H9 (cell line): ENCODE data around the gene PTPRN2. TPM values are rescaled to one million over a fixed set of nuclear protein-coding genes. Genes with fewer than 3 reads are reported as not detected.

Experiments used
- DNase-seq: peaks from one replicate; pipeline ENCODE4 v3.0.0-alpha.2; 2017
- H2AFZ ChIP-seq: one replicate; pipeline ENCODE4 v1.6.1; 2013; ENCODE audit warnings: mild to moderate bottlenecking, low read length, control low read depth, moderate library complexity
- H2AK5ac ChIP-seq: 2 replicates; pipeline ENCODE4 v1.6.1; 2013; ENCODE audit warnings: low read length, control low read depth, mixed read lengths; ENCODE audit not compliant: insufficient read length
- H2BK120ac ChIP-seq: one replicate; pipeline ENCODE4 v1.6.1; 2013; ENCODE audit warnings: low read depth, mild to moderate bottlenecking, low read length, control low read depth, inconsistent platforms; ENCODE audit not compliant: poor library complexity, severe bottlenecking
- H2BK12ac ChIP-seq: 2 replicates; pipeline ENCODE4 v1.6.1; 2013; ENCODE audit warnings: low read length, control low read depth, mixed read lengths, low read depth; ENCODE audit not compliant: insufficient read length
- H2BK15ac ChIP-seq: 2 replicates; pipeline ENCODE4 v1.6.1; 2013; ENCODE audit warnings: low read depth, low read length, control low read depth
- H2BK20ac ChIP-seq: one replicate; pipeline ENCODE4 v1.6.1; 2013; ENCODE audit warnings: low read depth, mild to moderate bottlenecking, low read length, control low read depth, inconsistent platforms; ENCODE audit not compliant: poor library complexity, severe bottlenecking
- H2BK5ac ChIP-seq: 2 replicates; pipeline ENCODE4 v1.6.1; 2013; ENCODE audit warnings: low read length, control low read depth, mixed read lengths; ENCODE audit not compliant: insufficient read length
- H3K14ac ChIP-seq: 2 replicates; pipeline ENCODE4 v1.6.1; 2013; ENCODE audit warnings: low read length, control low read depth; ENCODE audit not compliant: insufficient read depth
- H3K18ac ChIP-seq: 2 replicates; pipeline ENCODE4 v1.6.1; 2013; ENCODE audit warnings: low read depth, mild to moderate bottlenecking, mixed read lengths, low read length, control low read depth; ENCODE audit not compliant: insufficient read length
- H3K23ac ChIP-seq: 2 replicates; pipeline ENCODE4 v1.6.1; 2013; ENCODE audit warnings: low read length, control low read depth, mixed read lengths, low read depth; ENCODE audit not compliant: insufficient read length
- H3K23me2 ChIP-seq: 2 replicates; pipeline ENCODE4 v1.6.1; 2013; ENCODE audit warnings: low read depth, mild to moderate bottlenecking, mixed read lengths, low read length, control low read depth; ENCODE audit not compliant: insufficient read length, poor library complexity, severe bottlenecking
- H3K27ac ChIP-seq: 2 replicates; pipeline ENCODE4 v1.5.1; 2013; ENCODE audit warnings: low read length, control low read depth, mixed read lengths, low read depth; ENCODE audit not compliant: insufficient read length
- H3K27me3 ChIP-seq: 2 replicates; pipeline ENCODE4 v1.6.1; 2013; ENCODE audit warnings: low read length, control low read depth, inconsistent platforms; ENCODE audit not compliant: insufficient read depth
- H3K4ac ChIP-seq: 2 replicates; pipeline ENCODE4 v1.6.1; 2013; ENCODE audit warnings: low read depth, mild to moderate bottlenecking, control low read depth, inconsistent platforms, low read length, moderate library complexity
- H3K4me1 ChIP-seq: 2 replicates; pipeline ENCODE4 v1.6.1; 2013; ENCODE audit warnings: low read length, control low read depth, inconsistent platforms; ENCODE audit not compliant: insufficient read depth
- H3K4me2 ChIP-seq: 2 replicates; pipeline ENCODE4 v1.6.1; 2013; ENCODE audit warnings: low read length, control low read depth, mixed read lengths; ENCODE audit not compliant: insufficient read length, insufficient read depth
- H3K56ac ChIP-seq: 2 replicates; pipeline ENCODE4 v1.6.1; 2013; ENCODE audit warnings: low read depth, mild to moderate bottlenecking, mixed read lengths, low read length, control low read depth; ENCODE audit not compliant: insufficient read length
- H3K79me1 ChIP-seq: 2 replicates; pipeline ENCODE4 v1.6.1; 2013; ENCODE audit warnings: low read depth, mild to moderate bottlenecking, moderate library complexity, low read length, control low read depth, inconsistent platforms; ENCODE audit not compliant: insufficient read depth, poor library complexity, severe bottlenecking
- H3K79me2 ChIP-seq: 2 replicates; pipeline ENCODE4 v1.6.1; 2013; ENCODE audit warnings: low read length, control low read depth, inconsistent platforms; ENCODE audit not compliant: insufficient read depth
- H3K9ac ChIP-seq: 2 replicates; pipeline ENCODE4 v1.6.1; 2013; ENCODE audit warnings: low read length, control low read depth, mixed read lengths; ENCODE audit not compliant: insufficient read length; ENCODE audit errors: extremely low read depth
- H3K9me3 ChIP-seq: one replicate; pipeline ENCODE4 v1.6.1; 2013; ENCODE audit warnings: low read depth, low read length, inconsistent platforms; ENCODE audit not compliant: control insufficient read depth
- H3T11ph ChIP-seq: one replicate; pipeline ENCODE4 v1.6.1; 2013; ENCODE audit warnings: mild to moderate bottlenecking, low read length, control low read depth, inconsistent platforms
- H4K20me1 ChIP-seq: one replicate; pipeline ENCODE4 v1.6.1; 2013; ENCODE audit not compliant: control insufficient read depth, insufficient read length, insufficient read depth
- H4K5ac ChIP-seq: 2 replicates; pipeline ENCODE4 v1.6.1; 2013; ENCODE audit warnings: low read depth, mild to moderate bottlenecking, mixed read lengths, low read length, control low read depth; ENCODE audit not compliant: insufficient read length
- H4K8ac ChIP-seq: replicated peaks from 2 replicates; pipeline ENCODE4 v1.6.1; 2013; ENCODE audit warnings: low read length, control low read depth, mixed read lengths, low read depth; ENCODE audit not compliant: insufficient read length
- H4K91ac ChIP-seq: 2 replicates; pipeline ENCODE4 v1.6.1; 2013; ENCODE audit warnings: low read depth, mild to moderate bottlenecking, moderate library complexity, mixed read lengths, low read length, control low read depth; ENCODE audit not compliant: insufficient read length
- H3K27ac Mint-ChIP-seq, 3 experiments: 2 replicates in 2 of 3; 3 replicates in 1 of 3; pipeline ENCODE4 v1.8.0; 2020 to 2021; ENCODE audit warnings: mixed read lengths in 3 of 3, mild to moderate bottlenecking in 1 of 3, moderate library complexity in 1 of 3
- H3K27me3 Mint-ChIP-seq: 2 replicates; pipeline ENCODE4 v1.8.0; 2021; ENCODE audit warnings: low read depth, mild to moderate bottlenecking, moderate library complexity, mixed read lengths
- H3K36me3 Mint-ChIP-seq, 3 experiments: 2 replicates in 2 of 3; 3 replicates in 1 of 3; pipeline ENCODE4 v1.8.0; 2020 to 2021; ENCODE audit warnings: low read depth in 3 of 3, mixed read lengths in 3 of 3; ENCODE audit not compliant: insufficient read depth in 1 of 3
- H3K4me1 Mint-ChIP-seq, 2 experiments: 2 replicates each; pipeline ENCODE4 v1.8.0; 2020; ENCODE audit warnings: mixed read lengths in 2 of 2
- H3K4me3 Mint-ChIP-seq, 2 experiments: 2 replicates in 1 of 2; 3 replicates in 1 of 2; pipeline ENCODE4 v1.8.0; 2020 to 2021; ENCODE audit warnings: mild to moderate bottlenecking in 2 of 2, mixed read lengths in 2 of 2, moderate library complexity in 1 of 2
- H3K9me3 Mint-ChIP-seq, 2 experiments: 2 replicates in 1 of 2; 3 replicates in 1 of 2; pipeline ENCODE4 v1.8.0; 2020; ENCODE audit warnings: mild to moderate bottlenecking in 2 of 2, mixed read lengths in 2 of 2, moderate library complexity in 1 of 2
- CTCF ChIP-seq: fragments of 200-600 bp; sonication (generic); conservative IDR thresholded peaks from 3 replicates; pipeline ENCODE4 v1.8.0; 2021; ENCODE audit warnings: antibody characterized with exemption, mild to moderate bottlenecking
- WGBS: extraction: QIAGEN DNeasy Blood & Tissue Kit; methylation state at CpG from one replicate; pipeline ENCODE4 v1.1.7; 2013; ENCODE audit warnings: missing lambda C conversion rate, low lambda C conversion rate, mixed read lengths; ENCODE audit not compliant: insufficient read length; ENCODE audit errors: extremely low coverage; 5-methylcytosine and 5-hydroxymethylcytosine counted together
- total RNA-seq: library from RNA; stranded (reverse); gene quantifications from 2 replicates; pipeline ENCODE4 v1.2.1, GENCODE V29; 2021

Gene PTPRN2
- total RNA-seq, 1 experiment from 2014 or later: 5.2 TPM

- H3K23me2 ChIP-seq: no peaks in the 10 kb centered on the region
- H2BK5ac ChIP-seq: no peak overlapping the region
- Mint-ChIP-seq H3K9me3 (peaks cover 28 to 31% of the 10 kb centered on the region in 2 experiments), H3K27ac (no peak overlapping the region; a peak in 1 of 7 replicates), H3K4me3 (0 out of 5 replicates have a peak overlapping the region, but pooled peaks of 1 of the 2 experiments have one; percentile 43), H3K4me1 (peaks cover 11 to 16% of the 10 kb centered on the region in 2 experiments), H3K27me3 (peaks cover 27% of the 10 kb centered on the region), H3K36me3 (peaks cover 16 to 31% (median 24%) of the 10 kb centered on the region in 3 experiments)
- H3T11ph ChIP-seq: no peak overlapping the region
- H3K56ac ChIP-seq: no peak overlapping the region
- no peak overlapping the region for H3K18ac ChIP-seq
- H4K91ac ChIP-seq: no peak overlapping the region
- H3K23ac ChIP-seq: no peak overlapping the region
- H3K4ac ChIP-seq: no peak overlapping the region
- H3K27me3 ChIP-seq: no peaks in the 10 kb centered on the region
- H3K4me2 ChIP-seq: no peak overlapping the region
- no peak overlapping the region for H2BK20ac ChIP-seq
- no peak for TF ChIP-seq CTCF
- DNase-seq: no peak
- no peak overlapping the region for H2BK15ac ChIP-seq
- H2AFZ ChIP-seq: no peak overlapping the region
- no CpG with 5 or more reads among the region's 5 CpGs for WGBS
- no peak overlapping the region for H4K5ac ChIP-seq
- H3K14ac ChIP-seq: no peak overlapping the region
- H2BK12ac ChIP-seq: no peak overlapping the region
- no peak overlapping the region for H3K9ac ChIP-seq
- H4K8ac ChIP-seq: no peak overlapping the region
- no peaks in the 10 kb centered on the region for H3K79me1 ChIP-seq
- no peak overlapping the region for H3K27ac ChIP-seq
- H2AK5ac ChIP-seq: no peak overlapping the region
- no peak overlapping the region for H2BK120ac ChIP-seq
- no peaks in the 10 kb centered on the region for H3K4me1 ChIP-seq
- H4K20me1 ChIP-seq: no peaks in the 10 kb centered on the region
- H3K79me2 ChIP-seq: no peaks in the 10 kb centered on the region
- no peaks in the 10 kb centered on the region for H3K9me3 ChIP-seq
Measured at GRCh38 chr7:157932498-157933218, 655.0 kb downstream of the PTPRN2 start.
